Esophagus muscularis mucosa (tissue), 4 donors: ENCODE measurements around the gene RAB1A. TPM values are rescaled to one million over a fixed set of nuclear protein-coding genes. Genes with fewer than 3 reads are reported as not detected.
"Not testable (repeated sequence)": the region's sequence is repeated elsewhere in the genome, so short reads cannot be mapped to it uniquely, and the experiment has no call there.

Experiments used
- DNase-seq: peaks from one replicate; pipeline ENCODE4 v3.0.0-alpha.2; 2017; ENCODE audit errors: extremely low spot score
- H3K27ac ChIP-seq, 4 donors: fragments of 200-600 bp; sonication (generic); replicated peaks in 1 of 4; 1 replicate in 3 of 4; 2 replicates in 1 of 4; pipeline ENCODE4 v1.5.1; 2016 to 2019; ENCODE audit warnings: mild to moderate bottlenecking in 1 of 4
- H3K27me3 ChIP-seq, 4 donors: fragments of 200-600 bp; sonication (generic); one replicate each; pipeline versions ENCODE4 v1.5.1 to v1.6.0; 2016 to 2019
- H3K36me3 ChIP-seq, 4 donors: fragments of 200-600 bp; sonication (generic); one replicate each; pipeline ENCODE4 v1.5.1; 2016 to 2019
- H3K4me1 ChIP-seq, 4 donors: fragments of 200-600 bp; sonication (generic); one replicate each; pipeline ENCODE4 v1.5.1; 2016 to 2019
- H3K4me3 ChIP-seq, 4 donors: fragments of 200-600 bp; sonication (generic); 1 replicate in 2 of 4; 2 replicates in 2 of 4; pipeline ENCODE4 v1.5.1; 2016 to 2019; ENCODE audit warnings: mild to moderate bottlenecking in 4 of 4, moderate library complexity in 1 of 4
- H3K9me3 ChIP-seq, 4 donors: fragments of 200-600 bp; sonication (generic); 1 replicate in 3 of 4; 2 replicates in 1 of 4; pipeline ENCODE4 v1.5.1; 2016 to 2019
- CTCF ChIP-seq, 3 experiments: fragments of 200-600 bp in 2 of 3; fragments of 450-650 bp in 1 of 3; sonication (generic) in 2 of 3; IDR thresholded peaks; one replicate each; pipeline ENCODE4 v1.5.1; 2017 to 2019; ENCODE audit warnings: antibody characterized with exemption in 3 of 3, mild to moderate bottlenecking in 2 of 3, moderate library complexity in 1 of 3
- EP300 ChIP-seq: sonication (generic); formaldehyde crosslinking; IDR thresholded peaks from one replicate; pipeline ENCODE4 v1.6.1; 2017; ENCODE audit warnings: antibody characterized with exemption
- POLR2A ChIP-seq: fragments of 450-650 bp; IDR thresholded peaks from one replicate; pipeline ENCODE4 v1.6.1; 2017; ENCODE audit warnings: antibody characterized with exemption, moderate library complexity, mild to moderate bottlenecking, low read depth
- POLR2AphosphoS5 ChIP-seq, 2 donors: sonication (generic); formaldehyde crosslinking; IDR thresholded peaks; one replicate each; pipeline ENCODE4 v1.6.1; 2017; ENCODE audit warnings: antibody characterized with exemption in 2 of 2
- WGBS: methylation state at CpG from one replicate; pipeline ENCODE4 v1.1.5; 2018; 5-methylcytosine and 5-hydroxymethylcytosine counted together
- intact Hi-C: fragments of 100-400 bp; cut with DNase I; formaldehyde crosslinking; loops from one replicate; pipeline ENCODE4 v1.15.1; 2023
- total RNA-seq, 4 donors: library from RNA; depleted of rRNA; stranded (reverse); fragments of >200 nt; gene quantifications; one replicate each; pipeline versions ENCODE4 v1.1.0 to v1.2.1, GENCODE V29; 2016

The RAB1A gene
- total RNA-seq, 4 donors from 2014 or later: 72.1 to 91.4 (median 86.0) TPM

GRCh38 chr2:65129286-65129825 is 550 bp downstream of the RAB1A start:
- no peak for DNase-seq
- Histone ChIP-seq H3K27me3 (no peaks in the 10 kb centered on the region), H3K4me1 (peaks cover 34 to 54% (median 51%) of the 10 kb centered on the region in 4 donors), H3K36me3 (no peaks in the 10 kb centered on the region), H3K4me3 (peak overlapping the region; percentile 66 to 98 (median 94)), H3K9me3 (no peaks in the 10 kb centered on the region), H3K27ac (peak overlapping the region; percentile 94 to 100 (median 98))
- intact Hi-C loops: loop anchor here (5.0 kb wide), 1 partner anchor 57 kb away; no protein-coding TSS in a partner anchor
- TF ChIP-seq CTCF (IDR thresholded peaks at IDR 0.05) (no peak), POLR2A (no peak), EP300 (no peak)
- under 1% methylated on average over 29 of the region's 29 CpGs for WGBS

- intact Hi-C loops: loop anchor here (5.0 kb wide), 1 partner anchor 56 kb away; no protein-coding TSS in a partner anchor
- no peaks in the 10 kb centered on the region for H3K9me3 ChIP-seq
- no peaks in the 10 kb centered on the region for H3K27me3 ChIP-seq
- peaks cover 40 to 62% (median 58%) of the 10 kb centered on the region in 4 donors for H3K4me1 ChIP-seq
- peak overlapping the region; percentile 94 to 100 (median 98) for H3K27ac ChIP-seq
- no peak for TF ChIP-seq CTCF (IDR thresholded peaks at IDR 0.05)
- no peak for TF ChIP-seq POLR2A
- no peak for TF ChIP-seq EP300
- TF ChIP-seq POLR2AphosphoS5 (IDR thresholded peaks at IDR 0.05): peak in 1 of 2 donors; percentile 42
- WGBS: 19% methylated on average over 8 of the region's 8 CpGs
- H3K36me3 ChIP-seq: no peaks in the 10 kb centered on the region
- peak overlapping the region; percentile 66 to 98 (median 94) for H3K4me3 ChIP-seq
- no peak for DNase-seq
These were observed 1.4 kb downstream of the RAB1A start for GRCh38 chr2:65128297-65129190.

GRCh38 chr2:65125457-65125856 is 4.4 kb downstream of the RAB1A start:
- Histone ChIP-seq H3K4me1 (peaks cover 55 to 82% (median 78%) of the 10 kb centered on the region in 4 donors), H3K27ac (peak overlapping the region; percentile 5 to 100 (median 40))
- H3K27me3 ChIP-seq, H3K9me3 ChIP-seq, H3K4me3 ChIP-seq, H3K36me3 ChIP-seq, DNase-seq: not testable (repeated sequence)
- intact Hi-C loops: loop anchor here (5.0 kb wide), 1 partner anchor 53 kb away; no protein-coding TSS in a partner anchor
- WGBS: 64% methylated on average over 7 of the region's 7 CpGs

- H3K9me3 ChIP-seq: no peaks in the 10 kb centered on the region
- intact Hi-C loops: no loop called here
- H3K27me3 ChIP-seq: no peaks in the 10 kb centered on the region
- H3K4me1 ChIP-seq: peaks cover 58 to 97% (median 91%) of the 10 kb centered on the region in 4 donors
- H3K4me3 ChIP-seq: no peak overlapping the region
- H3K27ac ChIP-seq: no peak overlapping the region
- TF ChIP-seq POLR2AphosphoS5 (IDR thresholded peaks at IDR 0.05) (no peak), CTCF (IDR thresholded peaks at IDR 0.05) (no peak), EP300 (no peak), POLR2A (no peak)
- DNase-seq: no peak
- WGBS: 90% methylated on average over 7 of the region's 7 CpGs
- H3K36me3 ChIP-seq: no peaks in the 10 kb centered on the region
These were observed 7.6 kb downstream of the RAB1A start for GRCh38 chr2:65122313-65122712.

GRCh38 chr2:65120990-65121693 is 8.8 kb downstream of the RAB1A start:
- no peak for TF ChIP-seq POLR2AphosphoS5 (IDR thresholded peaks at IDR 0.05)
- no peak for TF ChIP-seq EP300
- TF ChIP-seq POLR2A: no peak
- TF ChIP-seq CTCF (IDR thresholded peaks at IDR 0.05): no peak
- DNase-seq: no peak
- no peaks in the 10 kb centered on the region for H3K36me3 ChIP-seq
- 72% methylated on average over 5 of the region's 5 CpGs for WGBS
- H3K9me3 ChIP-seq: no peaks in the 10 kb centered on the region
- H3K27ac ChIP-seq: peak overlapping the region in 3 of 4 donors; percentile 20 to 45 (median 36)
- no peaks in the 10 kb centered on the region for H3K27me3 ChIP-seq
- H3K4me3 ChIP-seq: no peak overlapping the region
- intact Hi-C loops: no loop called here
- peaks cover 47 to 97% (median 91%) of the 10 kb centered on the region in 4 donors for H3K4me1 ChIP-seq
